Esophagus muscularis mucosa (tissue), 4 donors: Measurements from ENCODE around the gene KRTAP19-3. TPM values are rescaled to one million over a fixed set of nuclear protein-coding genes. Genes with fewer than 3 reads are reported as not detected.
"Not testable (repeated sequence)": the region's sequence is repeated elsewhere in the genome, so short reads cannot be mapped to it uniquely, and the experiment has no call there.

ENCODE experiments used
- DNase-seq: peaks from one replicate; pipeline ENCODE4 v3.0.0-alpha.2; 2017; ENCODE audit errors: extremely low spot score
- H3K27ac ChIP-seq, 4 donors: fragments of 200-600 bp; sonication (generic); replicated peaks in 1 of 4; 1 replicate in 3 of 4; 2 replicates in 1 of 4; pipeline ENCODE4 v1.5.1; 2016 to 2019; ENCODE audit warnings: mild to moderate bottlenecking in 1 of 4
- H3K27me3 ChIP-seq, 4 donors: fragments of 200-600 bp; sonication (generic); one replicate each; pipeline versions ENCODE4 v1.5.1 to v1.6.0; 2016 to 2019
- H3K36me3 ChIP-seq, 4 donors: fragments of 200-600 bp; sonication (generic); one replicate each; pipeline ENCODE4 v1.5.1; 2016 to 2019
- H3K4me1 ChIP-seq, 4 donors: fragments of 200-600 bp; sonication (generic); one replicate each; pipeline ENCODE4 v1.5.1; 2016 to 2019
- H3K4me3 ChIP-seq, 4 donors: fragments of 200-600 bp; sonication (generic); 1 replicate in 2 of 4; 2 replicates in 2 of 4; pipeline ENCODE4 v1.5.1; 2016 to 2019; ENCODE audit warnings: mild to moderate bottlenecking in 4 of 4, moderate library complexity in 1 of 4
- H3K9me3 ChIP-seq, 4 donors: fragments of 200-600 bp; sonication (generic); 1 replicate in 3 of 4; 2 replicates in 1 of 4; pipeline ENCODE4 v1.5.1; 2016 to 2019
- CTCF ChIP-seq, 3 experiments: fragments of 200-600 bp in 2 of 3; fragments of 450-650 bp in 1 of 3; sonication (generic) in 2 of 3; IDR thresholded peaks; one replicate each; pipeline ENCODE4 v1.5.1; 2017 to 2019; ENCODE audit warnings: antibody characterized with exemption in 3 of 3, mild to moderate bottlenecking in 2 of 3, moderate library complexity in 1 of 3
- EP300 ChIP-seq: sonication (generic); formaldehyde crosslinking; IDR thresholded peaks from one replicate; pipeline ENCODE4 v1.6.1; 2017; ENCODE audit warnings: antibody characterized with exemption
- POLR2A ChIP-seq: fragments of 450-650 bp; IDR thresholded peaks from one replicate; pipeline ENCODE4 v1.6.1; 2017; ENCODE audit warnings: antibody characterized with exemption, moderate library complexity, mild to moderate bottlenecking, low read depth
- POLR2AphosphoS5 ChIP-seq, 2 donors: sonication (generic); formaldehyde crosslinking; IDR thresholded peaks; one replicate each; pipeline ENCODE4 v1.6.1; 2017; ENCODE audit warnings: antibody characterized with exemption in 2 of 2
- WGBS: methylation state at CpG from one replicate; pipeline ENCODE4 v1.1.5; 2018; 5-methylcytosine and 5-hydroxymethylcytosine counted together
- intact Hi-C: fragments of 100-400 bp; cut with DNase I; formaldehyde crosslinking; loops from one replicate; pipeline ENCODE4 v1.15.1; 2023
- total RNA-seq, 4 donors: library from RNA; depleted of rRNA; stranded (reverse); fragments of >200 nt; gene quantifications; one replicate each; pipeline versions ENCODE4 v1.1.0 to v1.2.1, GENCODE V29; 2016

The KRTAP19-3 gene
- total RNA-seq, result not detected

GRCh38 chr21:30491963-30492428 lies at the start of gene KRTAP19-3:
Gene KRTAP19-3, minus strand, starts transcription at chr21:30492013. Its CDS starts 56 bp downstream, at chr21:30491957.
- no peak within 1 kb of the TSS for H3K4me3 ChIP-seq
- H3K9me3 ChIP-seq, result no peaks in the 10 kb centered on the region
- H3K27me3 ChIP-seq, result no peaks in the 10 kb centered on the region
- intact Hi-C loops, result no loop called here
- no peak within 1 kb of the TSS for H3K27ac ChIP-seq
- WGBS, result 70% methylated on average over 2 of the region's 2 CpGs
- H3K36me3 ChIP-seq, result no peaks in the 10 kb centered on the region
- TF ChIP-seq EP300 (no peak), CTCF (IDR thresholded peaks at IDR 0.05) (no peak), POLR2A (no peak), POLR2AphosphoS5 (IDR thresholded peaks at IDR 0.05) (no peak)
- no peaks in the 10 kb centered on the region for H3K4me1 ChIP-seq
- no peak for DNase-seq

GRCh38 chr21:30518876-30519275 lies 27.1 kb upstream of the KRTAP19-3 start:
- Histone ChIP-seq H3K27ac (no peak overlapping the region), H3K9me3 (no peaks in the 10 kb centered on the region), H3K36me3 (no peaks in the 10 kb centered on the region), H3K4me1 (no peaks in the 10 kb centered on the region), H3K27me3 (no peaks in the 10 kb centered on the region), H3K4me3 (no peak overlapping the region)
- intact Hi-C loops, result no loop called here
- no peak for DNase-seq
- 68% methylated on average over 1 of the region's 1 CpG for WGBS
- TF ChIP-seq POLR2A, result no peak
- no peak for TF ChIP-seq EP300
- no peak for TF ChIP-seq CTCF (IDR thresholded peaks at IDR 0.05)
- no peak for TF ChIP-seq POLR2AphosphoS5 (IDR thresholded peaks at IDR 0.05)

GRCh38 chr21:30515681-30516080 lies 23.9 kb upstream of the KRTAP19-3 start:
- Histone ChIP-seq H3K27me3 (no peaks in the 10 kb centered on the region), H3K4me1 (no peaks in the 10 kb centered on the region), H3K27ac (no peak overlapping the region), H3K4me3 (no peak overlapping the region), H3K36me3 (no peaks in the 10 kb centered on the region), H3K9me3 (no peaks in the 10 kb centered on the region)
- no peak for DNase-seq
- intact Hi-C loops, result no loop called here
- TF ChIP-seq CTCF (IDR thresholded peaks at IDR 0.05) (no peak), POLR2AphosphoS5 (IDR thresholded peaks at IDR 0.05) (no peak), EP300 (no peak), POLR2A (no peak)
- 59% methylated on average over 1 of the region's 1 CpG for WGBS

- H3K27ac ChIP-seq, H3K4me1 ChIP-seq, H3K9me3 ChIP-seq, H3K36me3 ChIP-seq, H3K4me3 ChIP-seq, DNase-seq, H3K27me3 ChIP-seq, intact Hi-C loops: not testable (repeated sequence)
- 35% methylated on average over 4 of the region's 4 CpGs for WGBS
These were observed 13.9 kb upstream of the KRTAP19-3 start for GRCh38 chr21:30505621-30506205.

GRCh38 chr21:30502041-30502440 lies 10.2 kb upstream of the KRTAP19-3 start, which contains the start of gene KRTAP19-5:
Gene KRTAP19-5, minus strand, starts transcription at chr21:30502141. Its CDS starts 51 bp downstream, at chr21:30502090.
- no peaks in the 10 kb centered on the region for H3K36me3 ChIP-seq
- DNase-seq, result no peak
- 61% methylated on average over 6 of the region's 6 CpGs for WGBS
- no peaks in the 10 kb centered on the region for H3K9me3 ChIP-seq
- intact Hi-C loops, result no loop called here
- no peaks in the 10 kb centered on the region for H3K4me1 ChIP-seq
- H3K27me3 ChIP-seq, result no peaks in the 10 kb centered on the region
- TF ChIP-seq EP300 (no peak), POLR2AphosphoS5 (IDR thresholded peaks at IDR 0.05) (no peak), CTCF (IDR thresholded peaks at IDR 0.05) (no peak), POLR2A (no peak)
- H3K27ac ChIP-seq, result no peak within 1 kb of the TSS
- no peak within 1 kb of the TSS for H3K4me3 ChIP-seq
